ENCODE measurements around the gene SFRP2.

DNA sequence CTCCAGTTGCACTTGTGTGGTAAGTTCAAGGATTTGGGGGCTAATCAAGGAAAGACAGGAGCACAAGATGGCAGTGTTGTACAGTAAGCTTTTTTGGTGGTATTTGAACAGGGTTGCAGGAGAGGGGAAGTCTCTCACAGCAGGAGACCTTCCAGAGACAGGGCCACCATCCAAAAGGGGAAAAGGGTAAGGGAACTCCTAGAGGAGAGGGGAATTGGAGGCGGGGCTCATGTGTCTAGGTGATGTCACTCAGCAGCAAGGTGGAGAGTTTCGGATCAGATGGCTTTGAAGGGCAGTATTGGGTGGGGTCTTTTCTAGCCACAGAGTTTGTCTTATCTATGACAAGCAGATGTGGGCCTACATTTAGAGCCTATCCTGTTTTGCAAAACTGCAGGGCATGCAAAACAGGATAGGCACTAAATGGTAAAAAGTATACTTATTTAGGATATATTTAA, 15.6 kb downstream of the SFRP2 start:
- TF ChIP-seq, protein P1, sequence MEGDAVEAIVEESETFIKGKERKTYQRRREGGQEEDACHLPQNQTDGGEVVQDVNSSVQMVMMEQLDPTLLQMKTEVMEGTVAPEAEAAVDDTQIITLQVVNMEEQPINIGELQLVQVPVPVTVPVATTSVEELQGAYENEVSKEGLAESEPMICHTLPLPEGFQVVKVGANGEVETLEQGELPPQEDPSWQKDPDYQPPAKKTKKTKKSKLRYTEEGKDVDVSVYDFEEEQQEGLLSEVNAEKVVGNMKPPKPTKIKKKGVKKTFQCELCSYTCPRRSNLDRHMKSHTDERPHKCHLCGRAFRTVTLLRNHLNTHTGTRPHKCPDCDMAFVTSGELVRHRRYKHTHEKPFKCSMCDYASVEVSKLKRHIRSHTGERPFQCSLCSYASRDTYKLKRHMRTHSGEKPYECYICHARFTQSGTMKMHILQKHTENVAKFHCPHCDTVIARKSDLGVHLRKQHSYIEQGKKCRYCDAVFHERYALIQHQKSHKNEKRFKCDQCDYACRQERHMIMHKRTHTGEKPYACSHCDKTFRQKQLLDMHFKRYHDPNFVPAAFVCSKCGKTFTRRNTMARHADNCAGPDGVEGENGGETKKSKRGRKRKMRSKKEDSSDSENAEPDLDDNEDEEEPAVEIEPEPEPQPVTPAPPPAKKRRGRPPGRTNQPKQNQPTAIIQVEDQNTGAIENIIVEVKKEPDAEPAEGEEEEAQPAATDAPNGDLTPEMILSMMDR (IDR thresholded peaks at IDR 0.05; ENCODE audit: low read depth, low read length): no peak
- TF ChIP-seq POLR2A (IDR thresholded peaks at IDR 0.05; ENCODE audit: extremely low read depth, insufficient read length): no peak
- TF ChIP-seq, protein P2, sequence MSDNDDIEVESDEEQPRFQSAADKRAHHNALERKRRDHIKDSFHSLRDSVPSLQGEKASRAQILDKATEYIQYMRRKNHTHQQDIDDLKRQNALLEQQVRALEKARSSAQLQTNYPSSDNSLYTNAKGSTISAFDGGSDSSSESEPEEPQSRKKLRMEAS (IDR thresholded peaks at IDR 0.05; ENCODE audit: low read depth, low read length): no peak
